ENCODE measurements around the gene WDR55. TPM values are rescaled to one million over a fixed set of nuclear protein-coding genes. Genes with fewer than 3 reads are reported as not detected.
A peak's percentile ranks its signal among the peaks of the same experiment; 100 is the strongest.

WDR55 gene
- 18.4 TPM for polyA plus RNA-seq (2012; ENCODE audit: insufficient read length, low read depth)

GRCh38 chr5:140664359-140665119, at the start of gene WDR55:
TSS of gene WDR55 (plus strand) at chr5:140664904. CDS start at chr5:140664913, 9 bp downstream.
- TF ChIP-seq POLR2AphosphoS5 (IDR thresholded peaks at IDR 0.05; ENCODE audit: low read depth, low read length) (peak; percentile 88; the same call in 1 of the 2 replicates), SIN3A (IDR thresholded peaks at IDR 0.05; ENCODE audit: borderline replicate concordance, insufficient read depth, low read length) (peak; percentile 73; the same call in 1 of the 2 replicates), FOXP2 (optimal IDR thresholded peaks at IDR 0.05; ENCODE audit: borderline replicate concordance, extremely low read depth, extremely low read length, insufficient read depth) (peak; percentile 82), TAF1 (IDR thresholded peaks at IDR 0.05; ENCODE audit: borderline replicate concordance, insufficient read depth, low read length) (peak; percentile 60; the same call in 1 of the 2 replicates), REST (IDR thresholded peaks at IDR 0.05; ENCODE audit: insufficient read depth in 1 of 2, low read depth in 2 of 2, low read length in 2 of 2) (0 out of 4 replicates have a peak, but pooled peaks of 1 of the 2 experiments have one; percentile 15)

GRCh38 chr5:140622301-140622700, 42.4 kb upstream of the WDR55 start:
- no peak for TF ChIP-seq POLR2AphosphoS5 (IDR thresholded peaks at IDR 0.05; ENCODE audit: low read depth, low read length)
- TF ChIP-seq FOXP2 (optimal IDR thresholded peaks at IDR 0.05; ENCODE audit: borderline replicate concordance, extremely low read depth, extremely low read length, insufficient read depth): no peak
- TF ChIP-seq TAF1 (IDR thresholded peaks at IDR 0.05; ENCODE audit: borderline replicate concordance, insufficient read depth, low read length): no peak
- TF ChIP-seq SIN3A (IDR thresholded peaks at IDR 0.05; ENCODE audit: borderline replicate concordance, insufficient read depth, low read length): no peak
- no peak for TF ChIP-seq REST (IDR thresholded peaks at IDR 0.05; ENCODE audit: insufficient read depth in 1 of 2, low read depth in 2 of 2, low read length in 2 of 2)

GRCh38 chr5:140627972-140628371, 36.7 kb upstream of the WDR55 start:
- no peak for TF ChIP-seq POLR2AphosphoS5 (IDR thresholded peaks at IDR 0.05; ENCODE audit: low read depth, low read length)
- TF ChIP-seq FOXP2 (optimal IDR thresholded peaks at IDR 0.05; ENCODE audit: borderline replicate concordance, extremely low read depth, extremely low read length, insufficient read depth): no peak
- TF ChIP-seq TAF1 (IDR thresholded peaks at IDR 0.05; ENCODE audit: borderline replicate concordance, insufficient read depth, low read length): no peak
- no peak for TF ChIP-seq SIN3A (IDR thresholded peaks at IDR 0.05; ENCODE audit: borderline replicate concordance, insufficient read depth, low read length)
- no peak for TF ChIP-seq REST (IDR thresholded peaks at IDR 0.05; ENCODE audit: insufficient read depth in 1 of 2, low read depth in 2 of 2, low read length in 2 of 2)

GRCh38 chr5:140628711-140629110, 36.0 kb upstream of the WDR55 start:
- TF ChIP-seq REST (IDR thresholded peaks at IDR 0.05; ENCODE audit: insufficient read depth in 1 of 2, low read depth in 2 of 2, low read length in 2 of 2) (no peak), TAF1 (IDR thresholded peaks at IDR 0.05; ENCODE audit: borderline replicate concordance, insufficient read depth, low read length) (no peak), POLR2AphosphoS5 (IDR thresholded peaks at IDR 0.05; ENCODE audit: low read depth, low read length) (no peak), SIN3A (IDR thresholded peaks at IDR 0.05; ENCODE audit: borderline replicate concordance, insufficient read depth, low read length) (no peak), FOXP2 (optimal IDR thresholded peaks at IDR 0.05; ENCODE audit: borderline replicate concordance, extremely low read depth, extremely low read length, insufficient read depth) (no peak)
